22Rv1 (cell line): ENCODE measurements around the gene RPTOR.

Source experiments
- ZFX ChIP-seq: fragments of 450-650 bp; IDR thresholded peaks from 2 replicates; pipeline ENCODE4 v1.6.1; 2017; ENCODE audit warnings: antibody characterized with exemption, borderline replicate concordance
- TF ChIP-seq, protein P1 (sequence below): fragments of 450-650 bp; IDR thresholded peaks from 2 replicates; pipeline ENCODE4 v1.5.1; 2017; ENCODE audit warnings: mild to moderate bottlenecking

DNA sequence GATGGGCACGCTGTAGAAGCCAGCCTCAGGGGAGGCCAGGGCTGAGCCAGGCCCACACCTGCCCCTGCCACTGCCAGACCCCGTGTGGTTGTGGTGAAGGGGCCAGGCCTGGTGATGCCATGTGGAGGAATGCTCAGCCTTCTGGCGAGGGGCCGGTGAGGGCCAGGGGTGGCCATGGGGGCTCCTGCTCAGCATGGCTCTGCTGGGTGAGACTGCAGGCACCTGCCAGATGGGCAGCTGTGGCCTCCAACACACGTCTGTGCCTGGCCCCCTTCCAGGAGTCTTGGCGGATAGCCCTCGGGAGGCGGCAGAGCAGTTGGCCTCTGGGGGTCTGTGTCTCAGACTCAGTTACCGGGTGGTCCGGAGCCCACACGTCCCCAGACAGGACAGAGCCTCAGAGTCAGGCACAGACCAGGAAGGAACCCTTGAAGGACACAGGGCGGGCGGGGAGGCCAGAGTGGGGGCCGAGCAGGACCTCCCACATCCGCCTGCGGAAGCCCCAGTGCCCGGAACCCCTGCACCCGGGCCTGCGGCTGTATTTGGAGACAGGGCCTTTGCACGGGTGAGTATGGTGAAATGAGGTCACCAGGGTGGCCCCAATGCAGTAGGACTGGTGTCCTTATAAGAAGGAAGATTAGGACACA is 424.5 kb downstream of the RPTOR start:
- TF ChIP-seq, protein P1, sequence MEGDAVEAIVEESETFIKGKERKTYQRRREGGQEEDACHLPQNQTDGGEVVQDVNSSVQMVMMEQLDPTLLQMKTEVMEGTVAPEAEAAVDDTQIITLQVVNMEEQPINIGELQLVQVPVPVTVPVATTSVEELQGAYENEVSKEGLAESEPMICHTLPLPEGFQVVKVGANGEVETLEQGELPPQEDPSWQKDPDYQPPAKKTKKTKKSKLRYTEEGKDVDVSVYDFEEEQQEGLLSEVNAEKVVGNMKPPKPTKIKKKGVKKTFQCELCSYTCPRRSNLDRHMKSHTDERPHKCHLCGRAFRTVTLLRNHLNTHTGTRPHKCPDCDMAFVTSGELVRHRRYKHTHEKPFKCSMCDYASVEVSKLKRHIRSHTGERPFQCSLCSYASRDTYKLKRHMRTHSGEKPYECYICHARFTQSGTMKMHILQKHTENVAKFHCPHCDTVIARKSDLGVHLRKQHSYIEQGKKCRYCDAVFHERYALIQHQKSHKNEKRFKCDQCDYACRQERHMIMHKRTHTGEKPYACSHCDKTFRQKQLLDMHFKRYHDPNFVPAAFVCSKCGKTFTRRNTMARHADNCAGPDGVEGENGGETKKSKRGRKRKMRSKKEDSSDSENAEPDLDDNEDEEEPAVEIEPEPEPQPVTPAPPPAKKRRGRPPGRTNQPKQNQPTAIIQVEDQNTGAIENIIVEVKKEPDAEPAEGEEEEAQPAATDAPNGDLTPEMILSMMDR: no peak
- TF ChIP-seq ZFX: no peak
